Stimulated activated CD8-positive, alpha-beta memory T cell treated with anti-CD3 and anti-CD28 coated beads, Interleukin-4, amount 100 ng/mL, for 24 hours (primary cell): ENCODE results near the gene MDGA2.
"Not testable (repeated sequence)": the region's sequence is repeated elsewhere in the genome, so short reads cannot be mapped to it uniquely, and the experiment has no call there.

ENCODE experiments used
- DNase-seq: peaks from one replicate; pipeline ENCODE4 v3.0.0-alpha.2; 2020; ENCODE audit warnings: low read depth

The MDGA2 gene

DNA sequence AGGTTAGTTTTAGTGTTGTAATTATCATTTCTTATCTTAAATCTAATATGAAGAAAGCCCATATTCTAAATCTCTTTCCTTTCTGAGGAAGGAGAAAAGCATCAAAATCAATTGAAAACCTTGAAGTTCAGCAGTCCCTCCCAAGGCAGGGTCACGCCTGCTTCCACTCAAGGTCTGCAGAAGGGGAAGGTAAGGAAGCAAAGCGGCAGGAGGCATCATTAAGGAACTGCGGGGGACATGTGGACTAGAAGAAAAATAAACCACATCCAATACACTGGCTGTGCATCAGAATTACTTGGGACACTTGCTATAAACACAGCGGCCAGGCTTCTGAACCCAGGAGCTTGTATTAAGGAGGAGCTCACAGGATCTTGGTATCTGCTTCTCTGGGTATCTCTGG lies 759.9 kb downstream of the MDGA2 start:
- not testable (repeated sequence) for DNase-seq

GRCh38 chr14:46902837-46903236 lies 772.6 kb downstream of the MDGA2 start:
- DNase-seq = no peak

GRCh38 chr14:46894476-46894875 lies 780.9 kb downstream of the MDGA2 start:
- DNase-seq = no peak

DNA sequence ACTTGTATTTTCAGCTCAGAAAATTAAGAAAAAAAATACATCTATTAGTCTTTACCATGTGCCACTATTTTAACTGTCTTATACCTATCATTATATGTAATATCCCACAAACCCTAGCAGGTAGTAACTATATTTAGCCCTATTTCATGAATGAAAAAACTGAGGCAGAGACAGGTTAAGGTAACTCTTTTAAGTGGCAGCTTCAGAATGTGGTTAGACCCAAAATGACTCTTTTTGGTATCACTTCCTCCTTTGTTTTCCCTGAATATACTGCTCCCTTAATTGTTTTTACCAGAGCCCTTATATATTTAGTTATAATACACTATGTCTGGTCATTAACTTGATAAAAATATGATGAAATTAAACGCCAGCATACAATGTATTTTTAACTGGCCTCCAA lies 788.3 kb downstream of the MDGA2 start:
- DNase-seq = no peak

GRCh38 chr14:46885566-46885965 lies 789.8 kb downstream of the MDGA2 start:
- DNase-seq = no peak

GRCh38 chr14:46861753-46862152 lies 813.7 kb downstream of the MDGA2 start:
- no peak for DNase-seq

DNA sequence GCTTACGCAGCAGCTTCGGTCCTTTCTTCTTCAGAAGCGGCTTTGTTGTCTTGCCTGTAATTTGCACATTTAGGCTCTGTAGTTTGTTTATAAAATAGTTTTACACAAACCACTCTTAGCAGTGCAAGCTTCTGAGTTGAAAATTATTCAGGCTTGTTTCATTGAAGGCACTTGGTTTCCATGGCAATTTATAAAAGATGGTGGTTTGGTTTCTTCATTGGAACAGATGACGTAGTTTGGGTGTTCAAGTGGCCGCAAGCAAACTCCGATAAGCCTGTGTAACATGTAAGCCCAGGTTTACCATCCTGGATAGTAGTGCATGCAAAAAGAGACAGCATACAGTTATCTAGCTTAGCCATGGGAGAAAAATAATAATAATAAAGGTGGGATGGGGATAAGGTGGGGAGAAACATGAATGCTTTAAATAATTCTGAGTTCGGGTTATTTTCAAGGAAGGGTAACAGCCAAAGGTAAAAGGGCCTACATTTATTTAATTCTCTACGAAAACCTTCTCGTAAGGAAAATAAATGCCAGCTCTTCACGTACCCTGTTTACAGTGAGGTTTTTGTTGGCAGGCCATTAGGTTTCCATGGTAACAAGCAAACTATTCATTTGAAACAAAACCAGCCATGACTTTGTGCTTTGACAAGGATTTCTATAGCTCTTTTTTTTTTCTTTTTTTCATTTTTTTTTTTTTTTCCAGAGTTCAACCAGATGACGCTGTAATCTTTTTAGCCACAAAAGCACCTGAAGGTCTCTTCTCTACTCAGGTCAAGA lies 834.3 kb downstream of the MDGA2 start:
- no peak for DNase-seq

- DNase-seq = no peak
These were observed 855.1 kb downstream of the MDGA2 start for GRCh38 chr14:46820291-46820690.

DNA sequence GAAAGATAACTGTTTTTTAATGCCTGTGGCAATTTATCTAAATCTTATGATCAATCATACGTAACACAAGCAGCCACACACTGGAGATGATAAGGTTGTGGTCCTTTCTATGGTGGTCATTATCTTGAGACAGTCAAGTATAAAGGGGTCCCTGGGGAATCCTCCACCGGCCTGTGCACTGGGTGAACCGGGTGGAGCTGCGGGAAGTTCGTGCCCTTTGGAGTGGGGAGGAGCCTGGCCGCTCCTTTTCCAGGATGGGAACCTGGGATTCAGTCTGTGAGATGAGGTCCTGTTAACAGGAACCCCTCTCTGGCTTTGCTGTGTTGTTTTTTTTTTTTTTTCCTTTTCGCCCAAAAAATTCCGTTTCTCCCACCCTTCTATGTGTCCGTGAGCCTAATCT lies 856.3 kb downstream of the MDGA2 start:
- DNase-seq = no peak

DNA sequence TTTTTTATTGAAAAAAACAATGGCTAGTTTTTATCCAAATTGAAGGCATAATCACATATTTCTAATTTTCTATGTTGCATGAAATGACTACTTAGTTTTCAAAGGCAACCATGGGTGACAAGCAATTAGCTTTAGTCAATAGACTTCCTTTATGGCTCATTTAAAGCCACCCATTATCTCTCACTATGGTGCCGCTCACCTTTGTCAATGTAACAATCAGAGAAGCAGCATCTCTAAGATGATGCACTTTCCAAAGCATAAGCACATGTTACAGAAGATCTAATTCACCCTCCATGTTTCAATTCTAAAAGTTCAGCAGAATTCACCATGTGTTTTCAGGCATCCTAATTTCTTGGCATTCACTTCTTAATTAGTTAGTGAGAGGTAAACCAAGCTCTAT lies 857.3 kb downstream of the MDGA2 start:
- no peak for DNase-seq

DNA sequence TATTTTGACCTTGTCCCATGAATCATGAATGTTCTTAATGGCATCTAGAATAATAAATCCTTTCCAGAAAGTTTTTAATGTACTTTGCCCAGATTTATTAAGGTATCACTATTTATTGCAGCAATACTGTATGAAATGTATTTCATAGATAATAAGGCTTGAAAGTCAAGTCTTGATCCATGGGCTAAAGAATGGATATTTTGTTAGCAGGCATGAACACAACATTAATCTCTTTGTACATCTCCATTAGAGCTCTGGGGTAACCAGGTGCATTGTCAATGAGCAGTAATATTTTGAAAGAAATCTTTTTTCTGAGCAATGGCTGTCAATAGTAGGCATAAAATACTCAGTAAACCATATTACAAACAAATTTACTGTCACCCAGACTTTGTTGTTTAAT lies 882.3 kb downstream of the MDGA2 start:
- no peak for DNase-seq
